Natural killer cell treated with Interleukin-12 subunit alpha and Interleukin-12 subunit beta and Interleukin-15 and Interleukin-18, amount 100 ng/mL, for 72 hours (primary cell): Measurements from ENCODE around the gene DMBT1. TPM values are rescaled to one million over a fixed set of nuclear protein-coding genes. Genes with fewer than 3 reads are reported as not detected.

Source experiments
- ATAC-seq, 2 donors: fragments of 150-1000 bp; cut with Tn5 transposase in 1 of 2; sonication (Bioruptor Pico), chemical (Tn5 transposase) in 1 of 2; 2 replicates each; pipeline ENCODE4 v1.10.0; 2021
- DNase-seq: peaks from one replicate; pipeline ENCODE4 v3.0.0; 2022; ENCODE audit warnings: low spot score
- H3K27ac Mint-ChIP-seq, 2 donors: 1 replicate in 1 of 2; 2 replicates in 1 of 2; pipeline ENCODE4 v1.8.0; 2022; ENCODE audit warnings: mixed read lengths in 2 of 2, mild to moderate bottlenecking in 1 of 2, moderate library complexity in 1 of 2
- H3K27me3 Mint-ChIP-seq, 2 donors: 1 replicate in 1 of 2; 2 replicates in 1 of 2; pipeline ENCODE4 v1.8.0; 2022; ENCODE audit warnings: mixed read lengths in 2 of 2
- H3K36me3 Mint-ChIP-seq: one replicate; pipeline ENCODE4 v1.8.0; 2022; ENCODE audit warnings: mixed read lengths
- H3K4me1 Mint-ChIP-seq, 2 donors: 1 replicate in 1 of 2; 2 replicates in 1 of 2; pipeline ENCODE4 v1.8.0; 2022; ENCODE audit warnings: low read depth in 2 of 2, mixed read lengths in 2 of 2, mild to moderate bottlenecking in 1 of 2
- H3K4me3 Mint-ChIP-seq: one replicate; pipeline ENCODE4 v1.8.0; 2022; ENCODE audit warnings: mixed read lengths
- H3K9me3 Mint-ChIP-seq: 2 replicates; pipeline ENCODE4 v1.8.0; 2022; ENCODE audit warnings: mixed read lengths
- total RNA-seq, 2 donors: library from RNA; stranded (reverse); gene quantifications; one replicate each; pipeline ENCODE4 v1.2.3, GENCODE V29; 2022

DMBT1 gene
- total RNA-seq, 2 donors from 2014 or later = not detected

DNA sequence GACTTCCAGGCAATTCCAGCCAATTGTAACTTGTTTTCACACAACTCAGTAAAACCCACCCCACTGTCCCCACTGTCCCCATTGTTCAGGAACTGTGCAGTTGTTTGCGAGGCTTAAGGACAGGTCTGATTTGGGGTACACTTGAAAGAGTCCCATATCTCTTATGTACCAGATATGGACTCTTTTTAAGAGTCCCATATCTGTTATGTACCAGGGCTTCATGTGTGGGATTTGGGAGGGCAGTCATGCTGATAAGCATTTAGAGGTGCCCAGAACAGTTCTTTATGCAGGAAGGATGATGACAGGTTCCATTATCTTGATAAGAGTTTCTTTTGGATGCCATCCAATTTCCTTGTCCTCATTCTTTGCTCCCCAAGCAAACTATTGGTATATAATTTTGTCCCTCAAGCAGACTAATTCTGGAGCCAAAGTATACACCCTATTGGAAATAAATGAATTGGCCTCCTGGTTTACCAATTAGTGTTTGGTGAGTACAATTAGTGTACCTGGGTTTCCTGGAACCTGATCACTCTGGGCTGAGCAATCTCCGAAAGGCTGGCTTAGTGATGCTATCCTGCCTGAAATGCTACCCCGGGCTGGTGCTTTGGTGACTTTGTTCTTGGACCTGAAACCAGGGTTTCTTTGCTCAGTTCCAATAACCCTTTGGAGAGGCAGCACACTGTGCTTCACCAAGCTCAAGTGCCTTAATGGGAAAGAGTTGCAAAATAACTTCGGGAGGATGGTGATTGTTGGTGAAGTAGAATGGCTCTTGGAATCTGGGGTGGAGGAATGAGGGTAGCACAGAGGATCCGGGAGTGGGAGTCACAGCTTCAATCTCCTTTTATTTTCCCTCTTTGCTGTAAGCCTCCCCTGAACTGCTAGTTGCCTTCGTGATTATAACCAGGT lies 6.2 kb upstream of the DMBT1 start:
- H3K36me3 Mint-ChIP-seq = no peaks in the 10 kb centered on the region
- H3K4me1 Mint-ChIP-seq = peaks cover 0 to 6% of the 10 kb centered on the region in 2 donors
- ATAC-seq (no peak), DNase-seq (no peak)
- no peak overlapping the region for H3K27ac Mint-ChIP-seq
- peaks cover 16 to 17% of the 10 kb centered on the region in 2 donors for H3K27me3 Mint-ChIP-seq
- no peak overlapping the region for H3K4me3 Mint-ChIP-seq
- no peaks in the 10 kb centered on the region for H3K9me3 Mint-ChIP-seq

DNA sequence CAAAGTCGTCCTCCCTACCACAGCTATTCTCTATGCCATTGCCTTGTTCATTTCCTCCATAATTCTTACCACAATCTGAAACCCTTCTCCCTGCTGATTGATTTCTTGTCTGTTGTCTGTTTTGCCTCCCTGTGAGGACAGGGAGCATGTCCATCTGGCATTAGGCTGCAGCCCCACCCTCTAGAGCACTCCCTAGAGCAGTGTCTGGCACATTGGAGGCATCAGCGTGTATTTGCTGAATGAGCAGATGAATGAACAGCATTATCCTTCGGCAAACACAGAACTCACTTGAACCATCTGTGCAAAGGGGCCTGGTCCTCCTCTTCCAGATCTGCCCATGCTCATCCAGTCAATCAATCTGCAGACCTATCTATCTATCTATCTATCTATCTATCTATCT lies 5.1 kb upstream of the DMBT1 start:
- Mint-ChIP-seq H3K4me3 (no peak overlapping the region), H3K36me3 (no peaks in the 10 kb centered on the region), H3K27ac (no peak overlapping the region), H3K4me1 (peaks cover 0 to 6% of the 10 kb centered on the region in 2 donors), H3K9me3 (no peaks in the 10 kb centered on the region), H3K27me3 (peaks cover 18 to 21% of the 10 kb centered on the region in 2 donors)
- DNase-seq (no peak), ATAC-seq (no peak)

DNA sequence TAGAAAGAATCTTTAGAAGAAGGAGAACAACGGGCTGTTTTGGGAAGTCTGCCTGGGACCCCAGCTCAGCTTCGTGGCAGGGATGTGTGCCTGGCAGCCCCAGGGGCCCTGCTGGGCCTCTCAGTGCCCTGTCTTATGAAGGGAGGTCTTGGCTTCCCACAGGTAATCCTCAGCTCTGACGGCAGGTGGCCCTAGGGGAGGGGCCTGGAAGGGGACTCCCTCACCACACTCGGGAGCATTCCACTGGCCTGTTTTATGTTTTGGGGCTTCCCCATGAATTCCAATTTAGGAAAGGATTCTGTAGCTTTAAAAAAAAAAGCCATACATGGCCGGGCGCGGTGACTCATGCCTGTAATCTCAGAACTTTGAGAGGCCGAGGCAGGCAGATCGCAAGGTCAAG lies 3.0 kb upstream of the DMBT1 start:
- no peak for DNase-seq
- H3K36me3 Mint-ChIP-seq = no peaks in the 10 kb centered on the region
- no peak for ATAC-seq
- H3K9me3 Mint-ChIP-seq = no peaks in the 10 kb centered on the region
- no peak overlapping the region for H3K27ac Mint-ChIP-seq
- peaks cover 6 to 7% of the 10 kb centered on the region in 2 donors for H3K4me1 Mint-ChIP-seq
- no peak overlapping the region for H3K4me3 Mint-ChIP-seq
- H3K27me3 Mint-ChIP-seq = peaks cover 29 to 33% of the 10 kb centered on the region in 2 donors

DNA sequence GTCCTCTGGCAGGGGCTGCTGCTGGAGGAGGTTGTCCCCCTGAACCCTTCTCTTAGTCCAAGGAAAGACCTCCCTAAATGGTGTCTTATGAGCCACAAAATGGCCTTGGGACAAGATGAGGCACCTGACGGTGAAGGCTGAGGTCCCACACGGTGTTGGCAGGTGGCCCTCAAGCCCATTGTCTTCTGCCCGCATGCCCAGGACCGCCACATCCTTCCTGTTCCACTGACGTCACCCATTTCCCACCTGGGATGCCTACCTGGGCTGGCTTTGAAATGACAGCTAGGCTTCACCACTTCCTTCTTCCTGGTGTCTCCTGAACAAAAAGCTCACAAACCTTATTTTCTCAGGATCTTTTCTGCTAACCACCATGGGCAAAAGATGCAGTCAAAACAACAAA lies 2.1 kb upstream of the DMBT1 start:
- H3K27me3 Mint-ChIP-seq = peaks cover 29 to 33% of the 10 kb centered on the region in 2 donors

DNA sequence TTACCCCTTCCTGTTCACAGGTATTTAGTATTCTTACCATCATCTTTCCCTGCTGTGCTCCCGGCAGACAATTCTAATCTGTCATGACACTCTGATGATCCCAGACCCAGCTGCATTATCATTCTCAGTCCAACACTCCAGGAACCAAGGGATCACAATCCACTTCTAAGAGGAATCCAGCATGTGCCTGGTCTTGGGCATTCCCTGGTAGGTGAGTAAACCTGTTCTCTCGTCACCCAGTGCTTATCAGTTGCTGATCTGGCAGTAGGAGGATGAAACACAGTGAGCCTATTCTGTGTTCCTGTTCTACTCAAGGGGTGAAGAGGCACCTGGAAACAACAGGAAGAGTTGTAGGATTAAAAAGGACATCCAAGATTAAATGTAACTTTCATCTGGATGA lies 1.3 kb upstream of the DMBT1 start:
- Mint-ChIP-seq H3K27me3 (peaks cover 29 to 33% of the 10 kb centered on the region in 2 donors), H3K9me3 (no peaks in the 10 kb centered on the region), H3K36me3 (no peaks in the 10 kb centered on the region), H3K27ac (no peak overlapping the region), H3K4me3 (no peak overlapping the region), H3K4me1 (peaks cover 6 to 7% of the 10 kb centered on the region in 2 donors)
- DNase-seq (no peak), ATAC-seq (no peak)

More for the DNA sequence above, 2.1 kb upstream of the DMBT1 start:
- DNase-seq (no peak), ATAC-seq (no peak)
- Mint-ChIP-seq H3K4me3 (no peak overlapping the region), H3K4me1 (peaks cover 6 to 7% of the 10 kb centered on the region in 2 donors), H3K9me3 (no peaks in the 10 kb centered on the region), H3K36me3 (no peaks in the 10 kb centered on the region), H3K27ac (no peak overlapping the region)

DNA sequence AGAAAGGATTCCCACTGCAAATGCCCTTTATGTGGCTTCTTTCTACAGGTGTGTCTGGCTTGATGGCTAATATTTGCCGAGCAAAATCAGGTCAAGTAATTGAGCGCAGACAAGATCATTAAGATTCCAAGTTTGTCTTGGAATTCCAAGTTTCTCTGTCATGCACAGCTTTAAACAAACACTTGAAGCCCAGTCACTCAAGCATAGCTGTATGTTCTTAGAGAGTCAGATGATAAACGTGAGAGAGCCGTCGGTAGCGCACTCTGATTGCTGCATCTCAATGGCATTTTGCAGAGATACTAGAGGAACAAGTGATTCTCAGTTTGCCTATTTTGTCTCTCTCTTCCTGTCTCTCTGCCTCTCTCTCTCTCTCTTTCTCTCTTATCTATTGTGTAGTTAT lies 658 bp downstream of the DMBT1 start:
- DNase-seq (no peak), ATAC-seq (no peak)
- H3K4me1 Mint-ChIP-seq = peaks cover 6 to 7% of the 10 kb centered on the region in 2 donors
- no peak overlapping the region for H3K27ac Mint-ChIP-seq
- peaks cover 25 to 28% of the 10 kb centered on the region in 2 donors for H3K27me3 Mint-ChIP-seq
- no peaks in the 10 kb centered on the region for H3K9me3 Mint-ChIP-seq
- no peak overlapping the region for H3K4me3 Mint-ChIP-seq
- H3K36me3 Mint-ChIP-seq = no peaks in the 10 kb centered on the region

DNA sequence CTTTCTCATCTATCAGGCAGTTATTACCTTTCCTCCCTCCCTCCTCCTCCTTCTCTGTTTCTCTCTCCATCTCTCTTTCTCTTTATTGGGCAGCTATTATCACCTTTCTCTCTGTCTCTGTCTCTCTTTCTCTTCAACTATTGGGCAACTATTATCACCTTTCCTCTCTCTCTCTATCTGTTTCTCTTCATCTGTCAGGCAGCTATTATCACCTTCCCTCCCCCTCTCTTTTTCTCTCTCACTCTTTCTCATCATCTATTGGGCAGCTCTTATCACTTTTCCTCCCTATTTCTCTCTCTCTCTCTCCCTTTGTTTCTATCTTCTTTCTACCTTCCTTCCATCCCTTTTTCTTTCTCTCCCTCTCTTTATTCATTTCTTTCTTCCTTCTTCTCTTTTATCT lies 1.2 kb downstream of the DMBT1 start:
- no peak overlapping the region for H3K4me3 Mint-ChIP-seq
- DNase-seq = no peak
- H3K36me3 Mint-ChIP-seq = no peaks in the 10 kb centered on the region
- ATAC-seq = no peak
- peaks cover 6 to 7% of the 10 kb centered on the region in 2 donors for H3K4me1 Mint-ChIP-seq
- no peaks in the 10 kb centered on the region for H3K9me3 Mint-ChIP-seq
- no peak overlapping the region for H3K27ac Mint-ChIP-seq
- H3K27me3 Mint-ChIP-seq = peaks cover 23 to 25% of the 10 kb centered on the region in 2 donors

DNA sequence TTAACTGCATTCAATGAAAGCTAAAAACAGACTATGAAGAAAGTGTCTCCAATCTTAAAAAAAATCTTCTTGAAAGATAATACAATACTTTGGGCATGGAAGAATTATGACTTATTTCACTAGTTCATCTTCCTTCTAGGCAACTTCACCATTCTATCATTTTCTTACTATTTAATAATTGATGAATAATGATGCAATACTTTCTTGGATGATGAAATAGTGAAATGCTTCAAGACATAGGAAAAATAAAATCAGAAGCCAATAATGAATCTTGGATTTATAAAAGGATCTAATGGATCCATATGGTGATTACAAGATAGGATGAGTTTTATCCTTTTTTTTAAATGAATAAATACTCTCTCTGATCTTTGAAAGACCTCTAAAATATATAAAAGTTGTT lies 4.4 kb downstream of the DMBT1 start:
- Mint-ChIP-seq H3K4me1 (peaks cover 0 to 7% of the 10 kb centered on the region in 2 donors), H3K9me3 (no peaks in the 10 kb centered on the region), H3K27ac (no peak overlapping the region), H3K27me3 (peaks cover 22 to 28% of the 10 kb centered on the region in 2 donors), H3K36me3 (no peaks in the 10 kb centered on the region), H3K4me3 (no peak overlapping the region)
- ATAC-seq (no peak), DNase-seq (no peak)

DNA sequence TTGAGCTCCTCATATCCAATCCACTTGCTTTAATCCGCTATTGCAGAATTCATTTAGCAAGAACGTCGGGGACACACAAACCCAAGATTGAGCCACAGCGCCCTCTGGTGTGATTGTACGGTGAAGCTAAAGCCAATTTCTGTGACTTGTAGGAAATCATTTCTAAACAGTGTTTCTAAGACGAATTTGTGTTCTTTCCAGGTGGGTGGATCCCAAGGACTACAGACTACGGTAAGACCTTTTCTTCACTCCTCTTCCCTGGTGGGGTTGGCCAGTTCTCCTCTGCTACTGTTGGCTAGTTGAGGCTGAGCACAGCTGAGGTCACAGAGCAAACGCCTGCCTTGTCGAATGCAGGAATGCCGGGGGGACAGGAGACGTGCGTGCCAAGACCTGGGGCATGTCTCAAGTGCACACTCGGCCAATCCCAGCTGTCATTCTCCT lies 5.2 kb downstream of the DMBT1 start:
- ATAC-seq = no peak
- DNase-seq = no peak
- H3K27ac Mint-ChIP-seq = no peak overlapping the region
- peaks cover 25 to 32% of the 10 kb centered on the region in 2 donors for H3K27me3 Mint-ChIP-seq
- H3K4me3 Mint-ChIP-seq = no peak overlapping the region
- no peaks in the 10 kb centered on the region for H3K9me3 Mint-ChIP-seq
- H3K36me3 Mint-ChIP-seq = no peaks in the 10 kb centered on the region
- peaks cover 0 to 7% of the 10 kb centered on the region in 2 donors for H3K4me1 Mint-ChIP-seq

DNA sequence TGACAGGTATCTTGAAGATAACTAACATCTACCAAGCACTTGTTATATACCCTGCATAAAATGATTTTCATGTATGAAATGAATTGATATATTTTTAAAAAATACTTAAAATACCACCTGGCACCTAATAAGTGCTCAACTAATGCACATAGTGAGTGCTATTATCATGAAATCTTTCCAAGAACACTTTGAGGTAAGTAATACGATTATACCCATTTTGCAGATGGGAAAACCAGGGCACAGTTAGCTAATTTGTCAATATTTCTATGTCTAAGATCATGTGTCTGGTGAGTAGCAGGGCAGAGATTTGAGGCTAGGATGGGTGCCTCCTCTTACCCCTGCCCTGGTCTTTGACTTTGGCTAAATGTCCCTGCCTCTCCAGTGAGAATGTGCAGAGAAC lies 6.1 kb downstream of the DMBT1 start:
- DNase-seq (no peak), ATAC-seq (no peak)
- no peak overlapping the region for H3K4me3 Mint-ChIP-seq
- H3K36me3 Mint-ChIP-seq = no peaks in the 10 kb centered on the region
- peaks cover 22 to 25% of the 10 kb centered on the region in 2 donors for H3K27me3 Mint-ChIP-seq
- peaks cover 0 to 5% of the 10 kb centered on the region in 2 donors for H3K4me1 Mint-ChIP-seq
- no peak overlapping the region for H3K27ac Mint-ChIP-seq
- no peaks in the 10 kb centered on the region for H3K9me3 Mint-ChIP-seq

DNA sequence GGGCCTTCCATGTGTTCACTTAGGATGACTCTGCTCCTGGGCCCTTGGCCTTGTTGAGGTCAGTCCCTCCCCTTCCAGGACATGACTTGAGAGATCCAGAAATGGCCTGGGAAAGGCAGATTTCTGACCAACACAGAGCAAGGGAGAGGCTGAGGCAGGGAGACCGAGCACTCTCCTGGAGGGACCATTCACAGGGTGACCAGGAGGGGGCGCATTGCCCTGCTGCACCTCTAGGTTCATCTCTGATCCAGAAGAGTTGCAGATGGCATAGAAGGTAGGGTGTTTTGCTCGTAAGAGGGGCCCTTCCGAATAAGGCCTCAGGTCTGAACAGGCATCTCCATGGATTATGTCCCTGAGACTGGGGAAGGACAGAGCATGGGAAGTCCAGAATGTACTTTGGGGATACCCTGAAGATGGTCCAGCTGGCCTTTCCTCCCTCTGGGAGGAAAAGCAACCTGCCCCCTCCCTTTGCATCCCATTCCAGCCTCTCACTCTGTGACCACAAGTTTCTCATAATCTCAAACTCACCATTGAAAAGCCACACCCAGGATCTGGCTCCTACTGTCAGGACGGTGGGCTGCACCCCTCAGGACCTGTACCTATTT lies 6.6 kb downstream of the DMBT1 start:
- no peak overlapping the region for H3K27ac Mint-ChIP-seq
- no peaks in the 10 kb centered on the region for H3K36me3 Mint-ChIP-seq
- H3K27me3 Mint-ChIP-seq = peaks cover 17 to 19% of the 10 kb centered on the region in 2 donors
- DNase-seq (no peak), ATAC-seq (peak in 1 of 2 donors; percentile 44)
- no peak overlapping the region for H3K4me3 Mint-ChIP-seq
- no peaks in the 10 kb centered on the region for H3K4me1 Mint-ChIP-seq
- H3K9me3 Mint-ChIP-seq = no peaks in the 10 kb centered on the region

DNA sequence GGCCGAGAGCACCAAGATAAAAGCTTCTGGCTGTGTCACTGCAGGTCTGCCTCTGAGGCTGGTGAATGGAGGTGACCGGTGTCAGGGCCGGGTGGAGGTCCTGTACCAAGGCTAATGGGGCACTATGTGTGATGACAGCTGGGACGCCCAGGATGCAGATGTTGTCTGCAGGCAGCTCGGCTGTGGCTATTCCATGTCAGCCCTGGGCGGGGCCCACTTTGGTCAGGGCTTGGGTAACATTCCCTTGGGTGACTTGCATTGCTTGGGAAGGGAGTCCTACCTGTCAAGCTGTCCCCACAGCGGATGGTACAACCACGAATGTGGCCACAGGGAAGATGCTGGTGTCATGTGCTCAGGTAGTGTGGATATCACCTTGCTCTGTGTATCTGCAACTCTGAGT lies 8.0 kb downstream of the DMBT1 start:
- ATAC-seq (peak in 1 of 2 donors; percentile 22), DNase-seq (no peak)
- Mint-ChIP-seq H3K9me3 (no peaks in the 10 kb centered on the region), H3K4me1 (no peaks in the 10 kb centered on the region), H3K27ac (no peak overlapping the region), H3K36me3 (no peaks in the 10 kb centered on the region), H3K4me3 (no peak overlapping the region), H3K27me3 (peaks cover 17 to 19% of the 10 kb centered on the region in 2 donors)

DNA sequence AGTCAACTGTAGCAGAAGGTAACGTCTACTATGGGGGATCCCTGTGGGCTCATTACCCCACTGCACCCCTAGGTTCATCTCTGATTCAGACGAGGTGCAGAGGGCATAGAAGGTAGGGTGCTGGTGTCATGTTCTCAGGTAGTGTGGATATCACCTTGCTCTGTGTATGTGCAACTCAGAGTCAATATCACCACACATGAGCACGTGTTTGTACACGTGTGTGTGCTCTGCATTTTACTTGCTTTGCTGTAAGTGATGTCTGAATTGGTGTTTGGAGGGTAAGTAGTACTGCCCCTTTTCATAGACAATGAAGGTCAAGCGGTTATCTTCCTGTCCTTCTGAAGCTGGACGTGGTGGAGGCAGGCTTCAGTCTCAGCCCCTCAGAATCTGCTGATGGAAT lies 10.4 kb downstream of the DMBT1 start:
- no peaks in the 10 kb centered on the region for H3K36me3 Mint-ChIP-seq
- peaks cover 17 to 19% of the 10 kb centered on the region in 2 donors for H3K27me3 Mint-ChIP-seq
- no peak for ATAC-seq
- no peaks in the 10 kb centered on the region for H3K9me3 Mint-ChIP-seq
- H3K4me1 Mint-ChIP-seq = no peaks in the 10 kb centered on the region
- H3K4me3 Mint-ChIP-seq = no peak overlapping the region
- no peak for DNase-seq
- H3K27ac Mint-ChIP-seq = no peak overlapping the region

DNA sequence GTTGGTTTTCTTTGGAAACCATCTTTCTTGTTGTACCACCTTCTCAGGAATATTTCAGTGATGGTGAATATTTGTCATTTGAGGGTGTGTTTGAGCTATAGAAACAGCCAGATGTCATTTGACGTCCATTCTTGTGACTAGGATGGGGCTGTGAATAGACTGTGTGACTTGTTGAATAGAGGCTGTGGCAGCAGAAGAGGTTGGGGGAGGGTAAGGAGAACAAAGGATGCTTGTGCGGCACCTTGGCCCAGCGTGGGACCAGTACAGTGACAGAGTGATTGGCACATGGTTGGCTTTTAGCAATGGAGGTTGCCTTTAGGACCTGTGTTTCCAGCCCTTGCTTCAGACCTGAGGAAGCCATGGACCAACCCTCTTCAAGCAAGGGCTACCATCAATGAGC lies 11.3 kb downstream of the DMBT1 start:
- Mint-ChIP-seq H3K27me3 (peaks cover 17% of the 10 kb centered on the region in 2 donors), H3K4me3 (no peak overlapping the region), H3K27ac (no peak overlapping the region), H3K36me3 (no peaks in the 10 kb centered on the region), H3K4me1 (no peaks in the 10 kb centered on the region), H3K9me3 (no peaks in the 10 kb centered on the region)
- DNase-seq (no peak), ATAC-seq (no peak)
